Measurements from ENCODE around the gene ENAH.

GRCh38 chr1:225592362-225593025, 60.4 kb downstream of the ENAH start:
- TF ChIP-seq CTCF (IDR thresholded peaks at IDR 0.05; ENCODE audit: low read length) (no peak), EZH2 (optimal IDR thresholded peaks at IDR 0.05; ENCODE audit: low read depth, low read length) (no peak)
